Tibial nerve (tissue), 4 donors: ENCODE results near the gene FAM216A. TPM values are rescaled to one million over a fixed set of nuclear protein-coding genes. Genes with fewer than 3 reads are reported as not detected.
"Not testable (repeated sequence)": the region's sequence is repeated elsewhere in the genome, so short reads cannot be mapped to it uniquely, and the experiment has no call there.

Experiments
- DNase-seq, 2 donors: peaks; one replicate each; pipeline ENCODE4 v3.0.0-alpha.2; 2019; ENCODE audit warnings: low spot score in 2 of 2
- H3K27ac ChIP-seq, 4 donors: fragments of 200-600 bp; sonication (generic) in 3 of 4; one replicate each; pipeline ENCODE4 v1.5.1; 2017 to 2019; ENCODE audit warnings: mild to moderate bottlenecking in 1 of 4
- H3K27me3 ChIP-seq, 2 donors: fragments of 200-600 bp; sonication (generic) in 1 of 2; one replicate each; pipeline versions ENCODE4 v1.5.1 to v1.6.0; 2017 to 2019
- H3K36me3 ChIP-seq, 3 donors: fragments of 200-600 bp; sonication (generic); one replicate each; pipeline ENCODE4 v1.5.1; 2018 to 2019
- H3K4me1 ChIP-seq, 4 donors: fragments of 200-600 bp; sonication (generic) in 3 of 4; one replicate each; pipeline ENCODE4 v1.5.1; 2017 to 2019
- H3K4me3 ChIP-seq, 4 donors: fragments of 200-600 bp; sonication (generic) in 3 of 4; one replicate each; pipeline ENCODE4 v1.5.1; 2017 to 2019; ENCODE audit warnings: mild to moderate bottlenecking in 1 of 4, moderate library complexity in 1 of 4
- H3K9me3 ChIP-seq, 4 donors: fragments of 200-600 bp; sonication (generic) in 3 of 4; one replicate each; pipeline ENCODE4 v1.5.1; 2017 to 2019
- CTCF ChIP-seq, 5 experiments: fragments of 200-600 bp in 3 of 5; fragments of 450-650 bp in 2 of 5; sonication (generic) in 3 of 5; IDR thresholded peaks; one replicate each; pipeline ENCODE4 v1.5.1; 2016 to 2019; ENCODE audit warnings: antibody characterized with exemption in 5 of 5, mild to moderate bottlenecking in 3 of 5, moderate library complexity in 2 of 5
- EP300 ChIP-seq, 2 donors: sonication (generic); formaldehyde crosslinking; IDR thresholded peaks; one replicate each; pipeline ENCODE4 v1.6.1; 2017; ENCODE audit warnings: antibody characterized with exemption in 2 of 2, mild to moderate bottlenecking in 1 of 2
- POLR2A ChIP-seq, 2 donors: fragments of 450-650 bp; IDR thresholded peaks; one replicate each; pipeline ENCODE4 v1.6.1; 2017; ENCODE audit warnings: antibody characterized with exemption in 2 of 2, mild to moderate bottlenecking in 2 of 2, moderate library complexity in 2 of 2
- WGBS, 2 donors: methylation state at CpG; one replicate each; pipeline ENCODE4 v1.1.5; 2018; 5-methylcytosine and 5-hydroxymethylcytosine counted together
- total RNA-seq, 4 donors: library from RNA; depleted of rRNA; stranded (reverse); fragments of >200 nt; gene quantifications; one replicate each; pipeline ENCODE4 v1.1.0, GENCODE V29; 2016

Gene FAM216A
- total RNA-seq, 4 donors from 2014 or later, result 4.1 to 9.6 (median 6.2) TPM

- TF ChIP-seq POLR2A (IDR thresholded peaks at IDR 0.05), result no peak
- TF ChIP-seq CTCF (IDR thresholded peaks at IDR 0.05), result no peak
- TF ChIP-seq EP300 (IDR thresholded peaks at IDR 0.05), result no peak
- WGBS, 2 donors, result 74 to 77% methylated on average over 3 of the region's 3 CpGs
- no peaks in the 10 kb centered on the region for H3K27me3 ChIP-seq
- H3K27ac ChIP-seq, result no peak overlapping the region
- no peak for DNase-seq
- H3K4me1 ChIP-seq, result peaks cover 3 to 17% (median 9%) of the 10 kb centered on the region in 4 donors
- H3K4me3 ChIP-seq, result no peak overlapping the region
- H3K36me3 ChIP-seq, result no peaks in the 10 kb centered on the region
- H3K9me3 ChIP-seq, result no peaks in the 10 kb centered on the region
These were observed 36.7 kb downstream of the FAM216A start for GRCh38 chr12:110505332-110505731.

GRCh38 chr12:110508071-110508586 lies 39.5 kb downstream of the FAM216A start:
- Histone ChIP-seq H3K27ac (no peak overlapping the region), H3K4me3 (no peak overlapping the region), H3K36me3 (no peaks in the 10 kb centered on the region), H3K27me3 (no peaks in the 10 kb centered on the region), H3K4me1 (peaks cover 0 to 6% (median 0%) of the 10 kb centered on the region in 4 donors), H3K9me3 (no peaks in the 10 kb centered on the region)
- TF ChIP-seq CTCF (IDR thresholded peaks at IDR 0.05) (no peak), POLR2A (IDR thresholded peaks at IDR 0.05) (no peak), EP300 (IDR thresholded peaks at IDR 0.05) (no peak)
- DNase-seq, result no peak
- 88 to 90% methylated on average over 4 of the region's 4 CpGs for WGBS, 2 donors

- Histone ChIP-seq H3K4me1 (peaks cover 0 to 6% (median 0%) of the 10 kb centered on the region in 4 donors), H3K27ac (no peak overlapping the region), H3K9me3 (no peaks in the 10 kb centered on the region), H3K36me3 (no peaks in the 10 kb centered on the region), H3K27me3 (no peaks in the 10 kb centered on the region), H3K4me3 (no peak overlapping the region)
- 81 to 82% methylated on average over 6 of the region's 6 CpGs for WGBS, 2 donors
- DNase-seq, result no peak
- TF ChIP-seq EP300 (IDR thresholded peaks at IDR 0.05) (no peak), CTCF (IDR thresholded peaks at IDR 0.05) (no peak), POLR2A (IDR thresholded peaks at IDR 0.05) (no peak)
These were observed 45.2 kb downstream of the FAM216A start for GRCh38 chr12:110513842-110514241.

DNA sequence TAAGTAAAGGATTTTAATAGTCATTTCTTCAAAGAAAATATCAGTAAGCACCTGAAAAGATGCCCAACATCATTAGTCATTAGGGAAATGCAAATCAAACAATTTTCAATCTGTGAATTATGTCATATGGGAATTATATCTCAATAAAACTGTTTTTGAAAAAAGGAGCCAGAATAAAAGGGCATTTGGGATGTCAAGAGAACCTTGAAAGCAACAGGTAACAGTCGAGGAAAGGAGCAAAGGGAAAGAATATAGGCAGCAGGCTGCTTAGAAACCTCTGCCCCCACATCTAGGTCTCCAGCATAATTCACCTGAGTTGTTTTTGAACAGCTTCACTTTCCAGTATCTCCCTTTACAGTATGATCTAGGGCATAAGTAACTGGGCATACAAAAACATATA lies 45.7 kb downstream of the FAM216A start:
- no peak overlapping the region for H3K27ac ChIP-seq
- peaks cover 0 to 6% (median 0%) of the 10 kb centered on the region in 4 donors for H3K4me1 ChIP-seq
- H3K4me3 ChIP-seq, result no peak overlapping the region
- DNase-seq, result no peak
- TF ChIP-seq EP300 (IDR thresholded peaks at IDR 0.05), result no peak
- no peak for TF ChIP-seq CTCF (IDR thresholded peaks at IDR 0.05)
- no peak for TF ChIP-seq POLR2A (IDR thresholded peaks at IDR 0.05)
- WGBS, 2 donors, result 82 to 85% methylated on average over 1 of the region's 1 CpG
- H3K27me3 ChIP-seq, result no peaks in the 10 kb centered on the region
- H3K9me3 ChIP-seq, result no peaks in the 10 kb centered on the region
- no peaks in the 10 kb centered on the region for H3K36me3 ChIP-seq

GRCh38 chr12:110516995-110517394 lies 48.4 kb downstream of the FAM216A start:
- Histone ChIP-seq H3K36me3 (no peaks in the 10 kb centered on the region), H3K27ac (no peak overlapping the region), H3K4me3 (no peak overlapping the region), H3K27me3 (no peaks in the 10 kb centered on the region), H3K9me3 (no peaks in the 10 kb centered on the region), H3K4me1 (peaks cover 0 to 6% (median 0%) of the 10 kb centered on the region in 4 donors)
- DNase-seq, result no peak
- TF ChIP-seq CTCF (IDR thresholded peaks at IDR 0.05) (no peak), POLR2A (IDR thresholded peaks at IDR 0.05) (no peak), EP300 (IDR thresholded peaks at IDR 0.05) (no peak)
- WGBS, 2 donors, result 78 to 87% methylated on average over 3 of the region's 3 CpGs

DNA sequence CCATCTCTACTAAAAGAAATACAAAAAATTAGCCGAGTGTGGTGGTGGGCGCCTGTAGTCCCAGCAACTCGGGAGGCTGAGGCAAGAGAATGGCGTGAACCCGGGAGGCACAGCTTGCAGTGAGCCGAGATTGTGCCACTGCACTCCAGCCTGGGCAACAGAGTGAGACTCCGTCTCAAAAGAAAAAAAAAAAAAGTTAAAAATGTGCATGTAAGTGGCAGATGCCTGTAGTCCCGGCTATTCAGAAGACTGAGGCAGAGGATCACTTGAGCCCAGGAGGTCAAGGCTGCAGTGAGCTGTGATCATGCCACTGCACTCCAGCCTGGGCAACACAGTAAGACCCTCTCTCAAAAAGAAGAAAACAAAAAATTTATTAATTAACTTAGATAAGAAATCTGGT lies 49.4 kb downstream of the FAM216A start:
- H3K27me3 ChIP-seq, H3K9me3 ChIP-seq, H3K27ac ChIP-seq, DNase-seq, H3K4me1 ChIP-seq, H3K4me3 ChIP-seq, H3K36me3 ChIP-seq: not testable (repeated sequence)
- 90 to 95% methylated on average over 8 of the region's 8 CpGs for WGBS, 2 donors

- WGBS, 2 donors, result 88 to 93% methylated on average over 11 of the region's 11 CpGs
- not testable (repeated sequence) for DNase-seq, H3K36me3 ChIP-seq, H3K27ac ChIP-seq, H3K4me1 ChIP-seq, H3K4me3 ChIP-seq, H3K9me3 ChIP-seq, H3K27me3 ChIP-seq
These were observed 52.4 kb downstream of the FAM216A start for GRCh38 chr12:110520876-110521712.
